Kidney epithelial cell (primary cell): ENCODE data around the gene SUN3. TPM values are rescaled to one million over a fixed set of nuclear protein-coding genes. Genes with fewer than 3 reads are reported as not detected.

ENCODE experiments used
- DNase-seq: peaks from one replicate; pipeline ENCODE4 v3.0.0-alpha.2; 2010; ENCODE audit warnings: low read depth
- H3K27me3 ChIP-seq: 2 replicates; pipeline ENCODE4 v1.6.0; 2011; ENCODE audit warnings: low read length; ENCODE audit not compliant: control insufficient read depth, insufficient read depth
- H3K36me3 ChIP-seq: 2 replicates; pipeline ENCODE4 v1.5.1; 2011; ENCODE audit warnings: low read length; ENCODE audit not compliant: control insufficient read depth, insufficient read depth
- H3K4me3 ChIP-seq: 2 replicates; pipeline ENCODE4 v1.5.1; 2011; ENCODE audit warnings: low read depth, mild to moderate bottlenecking, control low read depth, low read length
- total RNA-seq: library from RNA; depleted of rRNA; stranded (reverse); fragments of >200 nt; gene quantifications from 2 replicates; pipeline ENCODE4 v1.2.3, GENCODE V29; 2015
- TF ChIP-seq, protein P1 (sequence below): IDR thresholded peaks from 2 replicates; pipeline ENCODE4 v1.5.1; 2011; ENCODE audit warnings: mild to moderate bottlenecking, moderate library complexity, low read length, control low read depth, inconsistent platforms; ENCODE audit not compliant: insufficient read depth, poor library complexity, severe bottlenecking

SUN3 gene
- total RNA-seq, 1 donor from 2014 or later, result not detected

DNA sequence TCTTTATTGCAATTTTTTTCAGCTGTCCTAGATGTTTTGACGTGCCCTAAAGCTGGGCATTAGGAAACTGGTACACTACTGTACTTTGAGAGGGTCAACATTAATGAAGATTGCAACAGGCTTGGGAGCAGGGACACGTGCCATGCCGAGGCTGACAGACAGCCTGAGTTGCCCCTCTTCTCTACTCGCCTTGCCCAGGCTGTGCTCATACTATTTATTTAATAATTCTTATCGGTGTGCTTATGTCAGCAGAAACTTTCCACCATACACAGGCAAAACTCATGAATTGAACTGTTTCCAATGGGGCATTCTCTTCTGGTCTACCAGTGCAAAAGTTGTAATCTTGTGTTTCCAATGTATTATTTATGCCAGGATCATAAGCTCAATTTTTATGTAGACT lies 30.8 kb upstream of the SUN3 start:
- Histone ChIP-seq H3K27me3 (no peaks in the 10 kb centered on the region), H3K4me3 (no peak overlapping the region), H3K36me3 (no peaks in the 10 kb centered on the region)
- no peak for DNase-seq
- TF ChIP-seq, protein P1, sequence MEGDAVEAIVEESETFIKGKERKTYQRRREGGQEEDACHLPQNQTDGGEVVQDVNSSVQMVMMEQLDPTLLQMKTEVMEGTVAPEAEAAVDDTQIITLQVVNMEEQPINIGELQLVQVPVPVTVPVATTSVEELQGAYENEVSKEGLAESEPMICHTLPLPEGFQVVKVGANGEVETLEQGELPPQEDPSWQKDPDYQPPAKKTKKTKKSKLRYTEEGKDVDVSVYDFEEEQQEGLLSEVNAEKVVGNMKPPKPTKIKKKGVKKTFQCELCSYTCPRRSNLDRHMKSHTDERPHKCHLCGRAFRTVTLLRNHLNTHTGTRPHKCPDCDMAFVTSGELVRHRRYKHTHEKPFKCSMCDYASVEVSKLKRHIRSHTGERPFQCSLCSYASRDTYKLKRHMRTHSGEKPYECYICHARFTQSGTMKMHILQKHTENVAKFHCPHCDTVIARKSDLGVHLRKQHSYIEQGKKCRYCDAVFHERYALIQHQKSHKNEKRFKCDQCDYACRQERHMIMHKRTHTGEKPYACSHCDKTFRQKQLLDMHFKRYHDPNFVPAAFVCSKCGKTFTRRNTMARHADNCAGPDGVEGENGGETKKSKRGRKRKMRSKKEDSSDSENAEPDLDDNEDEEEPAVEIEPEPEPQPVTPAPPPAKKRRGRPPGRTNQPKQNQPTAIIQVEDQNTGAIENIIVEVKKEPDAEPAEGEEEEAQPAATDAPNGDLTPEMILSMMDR, result no peak

DNA sequence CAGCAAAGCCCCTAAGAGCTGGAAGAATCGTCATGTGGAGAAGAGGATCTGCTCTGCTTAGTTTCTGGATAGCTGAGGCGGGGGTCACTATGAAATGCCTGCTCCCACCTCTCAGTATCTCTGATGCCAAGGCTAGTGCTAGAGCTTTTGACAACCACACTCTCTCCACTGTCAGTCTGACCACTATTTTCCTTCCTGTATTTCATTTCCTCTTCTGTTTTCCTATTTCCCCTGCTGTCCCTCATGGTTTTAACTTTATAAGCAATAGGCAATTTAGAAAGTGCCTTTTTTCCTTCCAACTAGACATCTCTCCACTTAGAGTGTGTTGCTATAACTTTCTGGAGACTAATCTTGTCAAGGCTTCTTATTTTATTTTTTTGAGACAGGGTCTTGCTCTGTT lies 30.1 kb upstream of the SUN3 start:
- Histone ChIP-seq H3K27me3 (no peaks in the 10 kb centered on the region), H3K4me3 (no peak overlapping the region), H3K36me3 (no peaks in the 10 kb centered on the region)
- TF ChIP-seq, protein P1, result no peak
- no peak for DNase-seq

DNA sequence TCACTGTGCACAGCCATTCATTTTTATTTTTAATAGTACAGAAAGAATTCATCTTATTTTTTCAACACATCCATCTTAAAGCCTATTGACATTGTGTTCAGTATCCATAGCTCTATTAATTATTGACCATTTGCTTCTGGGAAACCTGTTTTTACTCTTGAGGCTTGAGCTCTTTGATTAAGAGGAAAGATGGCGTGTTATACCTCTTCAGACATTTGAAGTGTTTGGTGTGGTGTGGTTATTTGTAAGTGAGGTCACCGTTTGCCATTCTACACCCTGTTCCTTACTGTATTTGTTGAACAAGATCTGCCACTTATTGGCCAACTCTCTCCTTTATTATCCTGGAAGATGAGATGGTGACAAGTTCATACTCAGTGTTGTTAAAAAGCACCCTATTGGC lies 24.8 kb upstream of the SUN3 start:
- no peak for DNase-seq
- Histone ChIP-seq H3K4me3 (no peak overlapping the region), H3K27me3 (no peaks in the 10 kb centered on the region), H3K36me3 (no peaks in the 10 kb centered on the region)
- TF ChIP-seq, protein P1, result no peak

DNA sequence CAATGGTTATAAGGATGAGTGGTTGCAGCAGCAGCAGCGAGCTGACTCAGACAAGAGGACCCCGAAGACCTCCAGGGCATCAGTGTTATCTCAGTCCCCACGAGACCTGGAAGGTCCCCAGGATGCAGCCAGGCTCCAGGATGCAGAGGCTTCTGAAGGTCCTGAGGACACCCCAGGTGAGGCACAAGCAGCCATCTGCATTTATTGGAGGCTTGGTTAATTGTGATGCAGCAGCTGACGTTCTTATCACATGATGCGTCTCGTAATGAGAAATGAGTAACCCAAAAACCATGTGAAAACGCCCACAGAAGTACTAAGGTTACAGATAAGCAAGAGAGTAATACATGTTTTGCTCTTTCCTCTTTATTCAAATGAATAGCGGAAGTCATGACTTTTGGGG lies 23.8 kb upstream of the SUN3 start:
- peak; percentile 39 for DNase-seq
- Histone ChIP-seq H3K4me3 (no peak overlapping the region), H3K27me3 (no peaks in the 10 kb centered on the region), H3K36me3 (no peaks in the 10 kb centered on the region)
- TF ChIP-seq, protein P1, result no peak

DNA sequence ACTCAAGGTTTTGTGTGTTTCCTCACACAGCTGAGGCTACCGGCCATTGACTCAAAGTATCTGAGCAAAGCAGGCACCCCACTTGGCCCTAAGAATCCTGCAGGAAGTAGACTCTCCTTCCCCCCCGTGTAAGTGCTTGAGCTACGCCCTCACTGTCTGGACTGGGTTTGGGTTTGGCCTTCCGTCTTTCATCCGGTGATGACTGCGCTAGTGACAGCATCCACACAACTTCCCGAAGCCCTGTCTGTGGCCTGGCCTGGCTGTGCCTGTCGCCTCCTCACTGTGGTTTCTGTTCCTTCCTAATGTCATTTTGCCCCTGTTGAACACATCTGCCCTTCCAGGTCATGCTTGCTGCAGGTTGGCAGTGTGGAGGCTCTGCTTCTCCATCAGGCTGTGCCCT lies 20.9 kb upstream of the SUN3 start:
- H3K36me3 ChIP-seq, result no peaks in the 10 kb centered on the region
- TF ChIP-seq, protein P1, result no peak
- H3K4me3 ChIP-seq, result no peak overlapping the region
- no peak for DNase-seq
- H3K27me3 ChIP-seq, result no peaks in the 10 kb centered on the region

DNA sequence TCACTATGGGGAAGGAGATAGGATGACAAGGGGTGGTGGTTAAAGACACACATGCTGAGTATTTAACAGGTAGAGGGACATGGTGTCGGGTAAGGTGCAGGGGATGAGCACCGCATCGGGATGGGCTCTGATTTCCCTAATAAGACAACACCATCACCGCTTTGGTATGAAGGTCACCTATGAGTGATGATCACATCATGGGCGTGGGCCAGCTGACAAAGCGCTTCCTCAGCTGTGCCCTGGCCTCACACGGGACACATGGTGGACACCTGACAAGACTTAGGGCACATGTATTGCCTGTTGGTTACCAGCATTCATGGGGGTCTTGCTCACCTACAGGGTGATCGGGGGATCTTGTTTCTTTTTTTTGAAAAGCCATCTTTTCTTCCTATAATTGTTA lies 19.2 kb upstream of the SUN3 start:
- Histone ChIP-seq H3K27me3 (no peaks in the 10 kb centered on the region), H3K4me3 (no peak overlapping the region), H3K36me3 (no peaks in the 10 kb centered on the region)
- no peak for DNase-seq
- TF ChIP-seq, protein P1, result no peak
